Gastrocnemius medialis (tissue), 4 donors: ENCODE results near the gene UCK2. TPM values are rescaled to one million over a fixed set of nuclear protein-coding genes. Genes with fewer than 3 reads are reported as not detected.

ENCODE experiments used
- ATAC-seq, 2 donors: fragments of 150-250 bp; one replicate each; pipeline ENCODE4 v1.9.1; 2016
- DNase-seq, 2 donors: peaks; one replicate each; pipeline ENCODE4 v3.0.0-alpha.2; 2019
- H3K27ac ChIP-seq, 4 donors: fragments of 200-600 bp; sonication (generic); 1 replicate in 1 of 4; 2 replicates in 3 of 4; pipeline ENCODE4 v1.5.1; 2016 to 2018; ENCODE audit warnings: mild to moderate bottlenecking in 2 of 4, moderate library complexity in 1 of 4
- H3K27me3 ChIP-seq, 3 donors: fragments of 200-600 bp; sonication (generic) in 2 of 3; 1 replicate in 1 of 3; 2 replicates in 2 of 3; pipeline versions ENCODE4 v1.5.1 to v1.6.0; 2016 to 2019; ENCODE audit warnings: mild to moderate bottlenecking in 1 of 3, moderate library complexity in 1 of 3
- H3K36me3 ChIP-seq, 2 donors: fragments of 200-600 bp; sonication (generic) in 1 of 2; one replicate each; pipeline ENCODE4 v1.5.1; 2017 to 2018
- H3K4me1 ChIP-seq, 2 donors: fragments of 200-600 bp; sonication (generic) in 1 of 2; one replicate each; pipeline ENCODE4 v1.5.1; 2016 to 2017; ENCODE audit warnings: mild to moderate bottlenecking in 2 of 2
- H3K4me3 ChIP-seq, 4 donors: fragments of 200-600 bp; sonication (generic) in 3 of 4; 1 replicate in 1 of 4; 2 replicates in 3 of 4; pipeline ENCODE4 v1.5.1; 2016 to 2019; ENCODE audit warnings: mild to moderate bottlenecking in 2 of 4
- H3K9me3 ChIP-seq, 3 donors: fragments of 200-600 bp; sonication (generic) in 2 of 3; 1 replicate in 1 of 3; 2 replicates in 2 of 3; pipeline ENCODE4 v1.5.1; 2016 to 2019
- CTCF ChIP-seq, 5 experiments: fragments of 450-650 bp in 3 of 5; fragments of 200-600 bp in 2 of 5; sonication (generic) in 2 of 5; IDR thresholded peaks in 4 of 5; conservative IDR thresholded peaks in 1 of 5; 1 replicate in 4 of 5; 2 replicates in 1 of 5; pipeline ENCODE4 v1.5.1; 2016 to 2019; ENCODE audit warnings: antibody characterized with exemption in 5 of 5, mild to moderate bottlenecking in 3 of 5, moderate library complexity in 3 of 5
- POLR2A ChIP-seq, 2 donors: fragments of 450-650 bp; IDR thresholded peaks; one replicate each; pipeline ENCODE4 v1.6.1; 2017; ENCODE audit warnings: antibody characterized with exemption in 2 of 2, mild to moderate bottlenecking in 2 of 2, moderate library complexity in 2 of 2
- in situ Hi-C, 4 donors: fragments of 200-750 bp; cut with MboI; loops; one replicate each; pipeline versions ENCODE4 v1.15.0 to v1.8.0; 2017; ENCODE audit warnings: low sequenced_read_pairs in 4 of 4
- intact Hi-C: fragments of 100-400 bp; cut with DNase I; formaldehyde crosslinking; loops from one replicate; pipeline ENCODE4 v1.15.1; 2023; ENCODE audit warnings: low total_unique reads
- total RNA-seq, 4 donors: library from RNA; depleted of rRNA; stranded (reverse); fragments of >200 nt; gene quantifications; one replicate each; pipeline versions ENCODE4 v1.1.0 to v1.2.3, GENCODE V29; 2016

Gene UCK2
- total RNA-seq, 4 donors from 2014 or later, result 14.0 to 32.7 (median 24.1) TPM

GRCh38 chr1:165902565-165902964, 75.2 kb downstream of the UCK2 start:
- in situ Hi-C loops (loop anchor here in 2 of 4 donors (10.0 to 25.0 kb wide), 2 partner anchors 78 to 140 kb away; partner anchors contain the start of genes TMCO1 (in 2 of the 2) and UCK2 (in 2 of the 2)), intact Hi-C loops (no loop called here)
- H3K9me3 ChIP-seq, result no peaks in the 10 kb centered on the region
- ATAC-seq, result no peak
- H3K27me3 ChIP-seq, result no peaks in the 10 kb centered on the region
- no peak overlapping the region for H3K27ac ChIP-seq
- peaks cover 0 to 20% of the 10 kb centered on the region in 2 donors for H3K36me3 ChIP-seq
- TF ChIP-seq CTCF (IDR thresholded peaks at IDR 0.05 in 4 of 5, conservative IDR thresholded peaks at IDR 0.05 in 1 of 5), result no peak
- no peak for TF ChIP-seq POLR2A (IDR thresholded peaks at IDR 0.05)
- H3K4me1 ChIP-seq, result peaks cover 9 to 13% of the 10 kb centered on the region in 2 donors
- DNase-seq, result no peak
- no peak overlapping the region for H3K4me3 ChIP-seq

- no peak for DNase-seq
- no peak for ATAC-seq
- no peak overlapping the region for H3K4me3 ChIP-seq
- no peak overlapping the region for H3K27ac ChIP-seq
- peaks cover 0 to 31% of the 10 kb centered on the region in 2 donors for H3K36me3 ChIP-seq
- intact Hi-C loops, result no loop called here
- H3K9me3 ChIP-seq, result no peaks in the 10 kb centered on the region
- TF ChIP-seq POLR2A (IDR thresholded peaks at IDR 0.05) (no peak), CTCF (IDR thresholded peaks at IDR 0.05 in 4 of 5, conservative IDR thresholded peaks at IDR 0.05 in 1 of 5) (no peak)
- peaks cover 7 to 12% of the 10 kb centered on the region in 2 donors for H3K4me1 ChIP-seq
- in situ Hi-C loops, result loop anchor here in 2 of 4 donors (10.0 to 25.0 kb wide), 2 partner anchors 79 to 141 kb away; partner anchors contain the start of genes TMCO1 (in 2 of the 2) and UCK2 (in 2 of the 2)
- H3K27me3 ChIP-seq, result no peaks in the 10 kb centered on the region
Observed at GRCh38 chr1:165903672-165904071, 76.3 kb downstream of the UCK2 start.

- TF ChIP-seq CTCF (IDR thresholded peaks at IDR 0.05 in 4 of 5, conservative IDR thresholded peaks at IDR 0.05 in 1 of 5) (no peak), POLR2A (IDR thresholded peaks at IDR 0.05) (no peak)
- Histone ChIP-seq H3K9me3 (no peaks in the 10 kb centered on the region), H3K27me3 (no peaks in the 10 kb centered on the region), H3K4me1 (peaks cover 0 to 7% of the 10 kb centered on the region in 2 donors), H3K36me3 (peaks cover 0 to 36% of the 10 kb centered on the region in 2 donors), H3K27ac (no peak overlapping the region), H3K4me3 (no peak overlapping the region)
- no peak for ATAC-seq
- in situ Hi-C loops (loop anchor here in 3 of 4 donors (5.0 to 25.0 kb wide), 3 partner anchors 80 to 303 kb away; partner anchors contain the start of genes TMCO1 (in 2 of the 3) and UCK2 (in 2 of the 3)), intact Hi-C loops (no loop called here)
- DNase-seq, result no peak
Observed at GRCh38 chr1:165904948-165905347, 77.5 kb downstream of the UCK2 start.

GRCh38 chr1:165905853-165906252, 78.4 kb downstream of the UCK2 start:
- in situ Hi-C loops, result loop anchor here in 3 of 4 donors (5.0 to 25.0 kb wide), 3 partner anchors 81 to 304 kb away; partner anchors contain the start of genes TMCO1 (in 2 of the 3) and UCK2 (in 2 of the 3)
- Histone ChIP-seq H3K27ac (no peak overlapping the region), H3K27me3 (no peaks in the 10 kb centered on the region), H3K4me1 (peaks cover 5 to 7% of the 10 kb centered on the region in 2 donors), H3K9me3 (no peaks in the 10 kb centered on the region), H3K4me3 (no peak overlapping the region), H3K36me3 (peaks cover 0 to 36% of the 10 kb centered on the region in 2 donors)
- ATAC-seq, result no peak
- intact Hi-C loops, result no loop called here
- TF ChIP-seq POLR2A (IDR thresholded peaks at IDR 0.05), result no peak
- TF ChIP-seq CTCF (IDR thresholded peaks at IDR 0.05 in 4 of 5, conservative IDR thresholded peaks at IDR 0.05 in 1 of 5), result no peak
- DNase-seq, result no peak
